ENCODE data around the gene KAZN. TPM values are rescaled to one million over a fixed set of nuclear protein-coding genes. Genes with fewer than 3 reads are reported as not detected.

KAZN gene
- total RNA-seq, 1 donor from 2014 or later: 1.1 TPM

GRCh38 chr1:14597343-14598006 lies 1.0 kb upstream of the KAZN start:
- H3K27ac Mint-ChIP-seq: no peak overlapping the region
- DNase-seq: no peak
- no peak overlapping the region for H3K4me3 Mint-ChIP-seq
- peaks cover 44% of the 10 kb centered on the region for H3K27me3 Mint-ChIP-seq
- H3K36me3 Mint-ChIP-seq (ENCODE audit: low read depth): no peaks in the 10 kb centered on the region
- H3K4me1 Mint-ChIP-seq: no peaks in the 10 kb centered on the region
- intact Hi-C loops (cut with micrococcal nuclease): no loop called here
- no peaks in the 10 kb centered on the region for H3K9me3 Mint-ChIP-seq

- DNase-seq: no peak
- no peaks in the 10 kb centered on the region for H3K4me1 Mint-ChIP-seq
- H3K27ac Mint-ChIP-seq: no peak overlapping the region
- intact Hi-C loops (cut with micrococcal nuclease): no loop called here
- H3K27me3 Mint-ChIP-seq: peaks cover 43% of the 10 kb centered on the region
- H3K9me3 Mint-ChIP-seq: no peaks in the 10 kb centered on the region
- H3K4me3 Mint-ChIP-seq: no peak overlapping the region
- no peaks in the 10 kb centered on the region for H3K36me3 Mint-ChIP-seq (ENCODE audit: low read depth)
These were observed 433 bp upstream of the KAZN start for GRCh38 chr1:14598007-14598497.

- H3K27me3 Mint-ChIP-seq: peaks cover 41% of the 10 kb centered on the region
- no peak overlapping the region for H3K4me3 Mint-ChIP-seq
- no peak overlapping the region for H3K27ac Mint-ChIP-seq
- H3K4me1 Mint-ChIP-seq: no peaks in the 10 kb centered on the region
- H3K9me3 Mint-ChIP-seq: no peaks in the 10 kb centered on the region
- H3K36me3 Mint-ChIP-seq (ENCODE audit: low read depth): no peaks in the 10 kb centered on the region
- DNase-seq: no peak
- intact Hi-C loops (cut with micrococcal nuclease): no loop called here
These were observed 802 bp downstream of the KAZN start for GRCh38 chr1:14599183-14599791.

- Mint-ChIP-seq H3K4me3 (no peak overlapping the region), H3K9me3 (no peaks in the 10 kb centered on the region), H3K4me1 (no peaks in the 10 kb centered on the region), H3K27me3 (peaks cover 41% of the 10 kb centered on the region), H3K27ac (no peak overlapping the region), H3K36me3 (ENCODE audit: low read depth) (no peaks in the 10 kb centered on the region)
- intact Hi-C loops (cut with micrococcal nuclease): no loop called here
- DNase-seq: no peak
These were observed 1.3 kb downstream of the KAZN start for GRCh38 chr1:14599800-14600199.

- H3K4me1 Mint-ChIP-seq: no peaks in the 10 kb centered on the region
- H3K36me3 Mint-ChIP-seq (ENCODE audit: low read depth): no peaks in the 10 kb centered on the region
These were observed 2.1 kb downstream of the KAZN start for GRCh38 chr1:14600405-14601112.

GRCh38 chr1:14602136-14602535 lies 3.7 kb downstream of the KAZN start:
- H3K27ac Mint-ChIP-seq: no peak overlapping the region
- no peaks in the 10 kb centered on the region for H3K4me1 Mint-ChIP-seq
- H3K9me3 Mint-ChIP-seq: no peaks in the 10 kb centered on the region
- DNase-seq: no peak
- intact Hi-C loops (cut with micrococcal nuclease): no loop called here
- peaks cover 34% of the 10 kb centered on the region for H3K27me3 Mint-ChIP-seq
- H3K36me3 Mint-ChIP-seq (ENCODE audit: low read depth): no peaks in the 10 kb centered on the region
- no peak overlapping the region for H3K4me3 Mint-ChIP-seq

More at GRCh38 chr1:14600405-14601112, 2.1 kb downstream of the KAZN start:
- H3K4me3 Mint-ChIP-seq: no peak overlapping the region
- H3K9me3 Mint-ChIP-seq: no peaks in the 10 kb centered on the region
- no peak for DNase-seq
- peaks cover 41% of the 10 kb centered on the region for H3K27me3 Mint-ChIP-seq
- intact Hi-C loops (cut with micrococcal nuclease): no loop called here
- no peak overlapping the region for H3K27ac Mint-ChIP-seq

GRCh38 chr1:14603645-14604044 lies 5.2 kb downstream of the KAZN start:
- Mint-ChIP-seq H3K4me3 (no peak overlapping the region), H3K4me1 (no peaks in the 10 kb centered on the region), H3K27me3 (peaks cover 24% of the 10 kb centered on the region), H3K36me3 (ENCODE audit: low read depth) (no peaks in the 10 kb centered on the region), H3K9me3 (no peaks in the 10 kb centered on the region), H3K27ac (no peak overlapping the region)
- intact Hi-C loops (cut with micrococcal nuclease): no loop called here
- DNase-seq: no peak

GRCh38 chr1:14604414-14604813 lies 5.9 kb downstream of the KAZN start:
- no peak overlapping the region for H3K4me3 Mint-ChIP-seq
- H3K9me3 Mint-ChIP-seq: no peaks in the 10 kb centered on the region
- no peak overlapping the region for H3K27ac Mint-ChIP-seq
- H3K36me3 Mint-ChIP-seq (ENCODE audit: low read depth): no peaks in the 10 kb centered on the region
- intact Hi-C loops (cut with micrococcal nuclease): no loop called here
- DNase-seq: no peak
- H3K4me1 Mint-ChIP-seq: no peaks in the 10 kb centered on the region
- peaks cover 24% of the 10 kb centered on the region for H3K27me3 Mint-ChIP-seq

- H3K36me3 Mint-ChIP-seq (ENCODE audit: low read depth): no peaks in the 10 kb centered on the region
- DNase-seq: no peak
- H3K27me3 Mint-ChIP-seq: peaks cover 10% of the 10 kb centered on the region
- no peaks in the 10 kb centered on the region for H3K9me3 Mint-ChIP-seq
- intact Hi-C loops (cut with micrococcal nuclease): no loop called here
- H3K4me3 Mint-ChIP-seq: no peak overlapping the region
- no peaks in the 10 kb centered on the region for H3K4me1 Mint-ChIP-seq
- H3K27ac Mint-ChIP-seq: no peak overlapping the region
These were observed 7.5 kb downstream of the KAZN start for GRCh38 chr1:14605945-14606344.

GRCh38 chr1:14606632-14607031 lies 8.1 kb downstream of the KAZN start:
- no peak overlapping the region for H3K27ac Mint-ChIP-seq
- DNase-seq: no peak
- H3K27me3 Mint-ChIP-seq: peaks cover 3% of the 10 kb centered on the region
- intact Hi-C loops (cut with micrococcal nuclease): no loop called here
- H3K4me3 Mint-ChIP-seq: no peak overlapping the region
- H3K9me3 Mint-ChIP-seq: no peaks in the 10 kb centered on the region
- no peaks in the 10 kb centered on the region for H3K4me1 Mint-ChIP-seq
- H3K36me3 Mint-ChIP-seq (ENCODE audit: low read depth): no peaks in the 10 kb centered on the region

GRCh38 chr1:14607295-14607694 lies 8.8 kb downstream of the KAZN start:
- no peak overlapping the region for H3K4me3 Mint-ChIP-seq

GRCh38 chr1:14608308-14608707 lies 9.8 kb downstream of the KAZN start:
- DNase-seq: no peak
- no peaks in the 10 kb centered on the region for H3K4me1 Mint-ChIP-seq
- H3K9me3 Mint-ChIP-seq: no peaks in the 10 kb centered on the region
- no peaks in the 10 kb centered on the region for H3K36me3 Mint-ChIP-seq (ENCODE audit: low read depth)
- no peak overlapping the region for H3K4me3 Mint-ChIP-seq
- intact Hi-C loops (cut with micrococcal nuclease): no loop called here
- H3K27me3 Mint-ChIP-seq: no peaks in the 10 kb centered on the region
- no peak overlapping the region for H3K27ac Mint-ChIP-seq

More at GRCh38 chr1:14607295-14607694, 8.8 kb downstream of the KAZN start:
- intact Hi-C loops (cut with micrococcal nuclease): no loop called here
- H3K27ac Mint-ChIP-seq: no peak overlapping the region
- no peaks in the 10 kb centered on the region for H3K36me3 Mint-ChIP-seq (ENCODE audit: low read depth)
- H3K27me3 Mint-ChIP-seq: peaks cover under 1% of the 10 kb centered on the region
- no peaks in the 10 kb centered on the region for H3K9me3 Mint-ChIP-seq
- H3K4me1 Mint-ChIP-seq: no peaks in the 10 kb centered on the region
- DNase-seq: no peak

GRCh38 chr1:14610761-14611160 lies 12.3 kb downstream of the KAZN start:
- DNase-seq: no peak
- Mint-ChIP-seq H3K27me3 (no peaks in the 10 kb centered on the region), H3K9me3 (no peaks in the 10 kb centered on the region), H3K4me1 (no peaks in the 10 kb centered on the region), H3K27ac (no peak overlapping the region), H3K4me3 (no peak overlapping the region), H3K36me3 (ENCODE audit: low read depth) (no peaks in the 10 kb centered on the region)
- intact Hi-C loops (cut with micrococcal nuclease): no loop called here

GRCh38 chr1:14611792-14612191 lies 13.3 kb downstream of the KAZN start:
- H3K27ac Mint-ChIP-seq: no peak overlapping the region
- no peaks in the 10 kb centered on the region for H3K27me3 Mint-ChIP-seq
- H3K9me3 Mint-ChIP-seq: no peaks in the 10 kb centered on the region
- H3K36me3 Mint-ChIP-seq (ENCODE audit: low read depth): no peaks in the 10 kb centered on the region
- no peaks in the 10 kb centered on the region for H3K4me1 Mint-ChIP-seq
- H3K4me3 Mint-ChIP-seq: no peak overlapping the region
- intact Hi-C loops (cut with micrococcal nuclease): no loop called here
- DNase-seq: no peak

Measured in activated CD4-positive, alpha-beta T cell treated with anti-CD3 and anti-CD28 coated beads, Interleukin-2, amount 10 ng/mL, durations not matched to agents 24 days and 14 days (primary cell).